NCI-H446 (cell line): ENCODE data around the gene OR52H1.

Experiments used
- DNase-seq, 2 experiments: peaks; one replicate each; lab custom pipeline; 2025; lab: John Stamatoyannopoulos, UW

OR52H1 gene

DNA sequence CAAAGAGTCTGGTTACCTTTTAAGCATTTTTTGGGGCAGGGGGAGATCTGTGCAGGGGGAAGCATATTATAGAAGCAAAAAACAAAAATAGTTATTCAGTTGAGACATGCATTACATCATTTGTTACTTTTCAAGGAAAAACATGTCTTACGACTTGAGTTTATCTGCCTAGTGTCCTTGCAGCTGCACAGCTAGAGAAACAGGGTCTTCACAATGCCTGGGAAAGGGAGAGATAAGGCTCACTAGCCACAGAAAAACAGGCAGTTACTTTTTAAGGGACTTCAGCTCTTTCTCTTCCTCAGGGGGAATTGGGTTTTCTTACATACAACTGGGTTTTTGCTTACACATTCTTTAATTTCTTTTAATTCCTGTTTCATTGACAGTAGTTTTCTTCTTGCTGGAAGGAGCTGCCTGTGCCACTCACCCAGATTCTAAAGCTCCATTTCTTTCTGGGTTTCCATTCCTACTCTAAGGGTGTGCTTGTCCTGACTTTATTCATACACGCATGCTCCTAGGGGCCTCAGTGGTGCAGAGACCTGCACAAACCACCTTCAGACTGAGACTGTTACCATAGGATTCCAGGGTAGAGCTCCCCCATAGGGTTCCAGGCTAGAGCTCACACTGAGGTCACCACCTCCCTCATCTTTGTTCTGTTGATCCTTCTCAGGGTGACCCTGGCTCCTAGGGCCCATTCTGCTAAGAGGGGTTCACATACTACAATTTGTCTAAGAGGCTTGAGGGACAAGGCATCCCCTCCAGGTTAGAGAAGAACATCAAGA is 17.1 kb downstream of the OR52H1 start:
- no peak for DNase-seq

DNA sequence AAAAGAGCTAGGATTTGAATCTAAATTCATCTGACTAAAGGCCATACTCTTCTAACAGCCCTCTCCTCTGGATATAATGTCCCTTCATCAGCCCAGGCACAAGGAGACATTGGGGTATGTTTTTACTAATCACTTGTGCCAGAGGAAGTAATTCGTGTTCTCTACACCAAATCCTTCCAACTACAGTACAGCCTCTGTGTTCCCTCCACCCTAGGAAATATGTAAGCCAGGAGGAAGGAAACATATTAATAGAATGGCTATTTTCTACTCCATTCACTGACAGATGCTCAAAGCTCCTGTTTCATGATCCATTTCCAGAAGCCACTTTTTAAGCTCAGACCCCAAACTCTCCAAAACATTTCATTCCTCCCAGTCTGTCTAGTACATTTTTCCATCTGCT is 19.8 kb downstream of the OR52H1 start:
- no peak for DNase-seq

DNA sequence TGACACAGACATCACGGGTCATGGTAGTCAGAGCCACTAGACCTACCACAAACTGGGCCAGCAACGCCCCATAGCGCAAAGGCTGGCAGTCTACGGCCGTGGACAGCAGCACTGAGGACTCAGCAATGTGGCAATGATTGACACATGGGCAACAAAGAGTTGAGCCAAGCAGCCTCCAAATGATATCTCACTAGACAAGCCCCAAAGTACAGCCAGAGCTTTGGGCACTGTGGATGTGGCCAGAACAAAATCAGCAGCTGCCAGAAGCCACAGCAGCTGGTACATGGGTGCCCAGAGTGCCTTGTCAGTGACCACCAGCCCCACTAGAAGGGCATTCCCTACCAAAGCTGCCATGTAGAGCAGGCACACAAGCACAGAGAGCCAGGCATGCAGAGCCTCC is 20.6 kb downstream of the OR52H1 start:
- DNase-seq, result no peak

DNA sequence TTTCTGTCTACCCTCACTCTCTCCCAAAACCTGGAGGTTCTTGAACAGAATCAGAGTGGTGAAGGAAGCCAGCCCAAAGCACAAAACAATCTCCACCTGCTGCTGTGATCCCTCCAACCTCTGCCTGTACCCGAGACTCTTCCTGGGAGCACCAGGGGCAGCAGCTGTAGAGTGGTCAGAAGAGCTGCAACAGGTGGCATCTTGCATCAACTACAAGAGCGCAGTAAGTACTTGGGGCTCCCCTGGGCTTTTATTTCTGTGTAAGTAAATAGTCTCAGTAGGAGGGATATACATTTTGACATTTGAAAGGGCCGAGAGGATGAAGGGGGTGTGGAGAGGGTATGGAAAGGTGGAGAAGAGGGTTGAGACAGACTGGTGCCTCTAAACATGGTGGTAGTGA is 23.6 kb downstream of the OR52H1 start:
- no peak for DNase-seq

DNA sequence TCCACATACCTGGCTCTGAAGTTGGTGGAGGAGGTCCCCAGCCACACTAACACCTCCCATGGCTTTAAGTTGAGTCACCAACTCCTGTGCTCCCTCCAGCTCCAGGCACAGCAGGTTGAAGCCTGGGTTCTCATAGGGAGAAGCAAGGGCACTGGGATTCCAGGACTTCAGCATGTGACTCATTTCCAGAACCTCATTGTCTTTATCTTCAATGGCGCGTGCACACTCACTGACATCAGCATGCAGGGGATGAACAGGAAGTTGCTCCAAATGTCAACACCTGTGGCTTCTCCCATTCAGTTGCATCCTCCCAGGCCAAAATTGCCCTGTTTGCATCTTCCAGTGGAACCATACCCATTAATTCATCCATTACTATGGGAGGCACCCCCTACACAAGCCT is 26.0 kb downstream of the OR52H1 start:
- DNase-seq, result no peak

DNA sequence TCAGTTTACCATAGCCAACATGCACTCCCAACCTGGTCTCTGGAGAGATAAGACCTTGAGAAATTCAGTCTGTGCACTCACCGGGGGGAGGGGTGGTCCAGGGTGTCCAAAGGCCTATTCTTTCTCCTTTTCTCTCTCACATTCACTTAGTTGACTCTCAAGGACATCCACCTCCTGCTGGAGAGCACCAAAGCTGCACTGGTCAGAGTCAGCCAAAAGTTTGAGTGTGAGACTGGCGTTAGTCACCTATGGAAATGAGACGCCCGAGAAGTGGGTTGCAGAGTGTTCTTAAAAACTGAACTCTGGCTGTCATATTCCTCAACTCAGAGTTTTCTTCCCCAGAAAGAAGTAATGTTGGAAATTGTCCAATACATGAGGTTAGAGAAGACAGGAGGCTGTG is 26.8 kb downstream of the OR52H1 start:
- DNase-seq, result no peak

DNA sequence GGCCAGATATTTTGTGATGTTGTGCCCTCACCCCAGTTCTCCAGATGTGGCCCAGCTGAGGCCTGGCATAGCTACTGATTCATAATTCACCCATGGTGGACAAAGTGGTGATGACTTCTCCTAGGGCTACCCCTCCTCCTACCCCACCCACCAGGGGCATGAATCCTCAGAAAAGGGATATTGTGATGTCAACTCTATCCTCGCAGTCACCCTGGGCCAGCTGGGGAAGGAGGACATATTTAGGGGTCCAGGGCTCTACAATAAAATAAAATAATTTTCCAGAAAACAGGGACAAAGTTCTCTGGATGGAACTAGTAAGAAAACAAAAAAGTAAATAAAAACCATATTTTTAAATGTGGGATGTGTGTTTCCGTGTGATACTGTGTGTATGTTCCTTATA is 31.7 kb downstream of the OR52H1 start, which contains the start of gene UBQLNL:
TSS of gene UBQLNL (minus strand) at position 101 of the 400 bp plus-strand sequence. CDS start 258 bp downstream, outside the sequence.
- no peak for DNase-seq

DNA sequence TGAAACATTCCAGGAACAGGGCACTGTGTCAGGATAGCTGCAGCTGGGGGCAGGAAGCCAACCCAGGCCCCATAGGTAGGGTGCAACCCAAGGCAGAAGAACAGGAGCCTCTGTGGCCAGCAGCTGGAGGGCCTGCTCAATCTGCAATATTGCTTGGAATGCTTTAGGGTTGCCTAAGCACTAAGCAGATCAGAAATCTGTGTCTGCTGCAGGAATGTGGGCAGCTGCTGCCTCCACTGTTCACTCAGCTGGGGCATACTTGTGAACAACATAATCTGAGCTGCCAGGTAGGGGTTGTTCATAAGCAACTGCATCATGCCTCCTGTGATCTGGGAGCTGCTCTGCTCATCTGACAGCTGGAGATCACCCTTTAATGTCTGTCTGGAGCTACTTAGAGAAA is 33.5 kb downstream of the OR52H1 start:
- DNase-seq, result no peak

DNA sequence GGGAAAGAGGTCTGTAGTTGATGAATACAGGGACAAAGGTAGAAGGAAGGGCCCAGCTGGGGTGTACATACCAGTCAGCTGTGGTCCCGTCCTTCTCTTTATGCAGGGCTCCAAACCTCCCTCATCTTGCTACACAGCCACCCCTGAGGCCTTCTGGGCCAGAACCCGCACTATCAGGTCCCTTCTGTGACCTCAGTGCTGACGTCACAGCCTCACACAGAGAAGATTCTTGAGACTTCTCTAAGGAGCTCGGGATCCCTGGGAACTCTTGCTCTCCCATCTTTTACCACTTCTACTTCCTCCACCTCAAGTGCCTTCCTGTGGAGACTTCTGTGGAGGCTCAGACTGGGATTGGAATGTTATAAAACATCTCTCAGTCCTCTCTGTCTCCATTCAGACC is 38.5 kb downstream of the OR52H1 start, which contains the start of gene UBQLN3:
TSS of gene UBQLN3 (minus strand) at position 155 of the 400 bp plus-strand sequence. CDS start 399 bp downstream, outside the sequence.
- DNase-seq, result no peak

DNA sequence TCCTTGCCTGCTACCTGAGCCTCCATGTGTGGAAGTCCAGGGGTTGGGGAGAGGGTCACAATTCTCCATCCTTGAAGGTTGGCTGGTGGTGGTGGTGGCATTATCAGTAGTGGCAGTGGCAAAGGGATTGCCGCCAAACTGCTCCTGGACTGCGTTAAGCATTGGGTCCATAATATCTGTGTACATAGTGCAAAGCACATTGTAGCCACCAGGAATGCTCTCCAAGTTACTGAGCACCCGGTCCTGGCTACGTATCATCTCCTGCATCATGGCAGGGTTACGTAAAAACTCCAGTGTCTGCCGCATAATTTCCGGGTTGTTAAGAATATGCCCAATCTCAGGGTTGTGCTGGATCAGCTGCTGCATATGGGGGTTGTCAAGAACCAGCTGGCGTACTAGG is 39.7 kb downstream of the OR52H1 start:
- no peak for DNase-seq

DNA sequence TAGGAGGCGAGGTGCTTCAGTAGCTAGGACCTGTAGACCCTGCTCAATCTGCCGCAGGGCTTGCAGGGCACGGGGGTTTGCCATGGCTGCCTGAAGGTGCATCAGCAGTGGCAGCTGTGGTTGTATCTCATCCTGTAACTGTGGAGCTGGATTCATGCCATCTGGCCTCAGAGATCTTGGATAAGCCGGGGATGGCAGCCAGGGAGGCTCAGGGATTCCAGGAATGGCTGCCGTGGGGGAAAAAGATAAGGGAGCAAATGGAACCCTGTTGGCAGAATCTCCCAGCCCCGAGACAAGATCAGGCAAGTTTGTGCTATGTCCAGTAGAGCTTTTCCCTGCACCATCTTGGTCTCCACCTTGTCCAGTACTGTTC is 40.4 kb downstream of the OR52H1 start:
- no peak for DNase-seq

DNA sequence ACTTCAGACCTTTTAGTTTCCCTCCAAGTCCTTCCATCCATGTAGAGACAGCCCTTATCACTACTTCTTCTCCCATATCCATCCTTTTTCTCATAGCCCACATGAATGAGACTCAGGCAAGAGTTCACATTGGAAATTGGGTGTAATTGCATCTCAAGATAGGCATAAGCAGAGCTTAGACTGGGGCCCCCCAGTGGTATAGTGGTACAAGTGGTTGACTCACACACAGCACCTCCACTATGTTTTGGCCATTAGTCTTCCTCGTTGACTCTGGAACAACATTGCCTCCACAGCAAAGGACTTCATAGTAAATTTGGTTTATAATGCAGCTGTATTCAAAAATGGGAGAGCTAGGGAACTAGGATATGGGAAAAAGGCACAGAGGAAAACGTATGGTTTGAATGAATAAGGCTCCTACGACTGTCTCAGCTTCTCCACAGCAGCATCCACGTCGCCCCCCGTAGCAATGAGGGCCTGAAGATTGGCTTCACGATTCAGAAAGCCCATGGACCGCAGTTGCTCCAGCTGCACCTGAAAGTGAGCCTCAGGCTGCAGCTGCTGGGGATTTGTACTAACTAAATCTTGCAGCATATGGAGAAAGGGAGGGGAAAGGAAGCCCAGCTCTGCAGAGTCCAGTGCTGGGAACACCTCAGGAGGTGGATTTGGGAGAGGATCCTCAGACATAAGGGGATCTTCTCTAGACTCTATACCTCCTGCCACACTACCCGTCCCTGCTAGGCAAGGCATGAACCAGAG is 41.0 kb downstream of the OR52H1 start:
- DNase-seq, result no peak

DNA sequence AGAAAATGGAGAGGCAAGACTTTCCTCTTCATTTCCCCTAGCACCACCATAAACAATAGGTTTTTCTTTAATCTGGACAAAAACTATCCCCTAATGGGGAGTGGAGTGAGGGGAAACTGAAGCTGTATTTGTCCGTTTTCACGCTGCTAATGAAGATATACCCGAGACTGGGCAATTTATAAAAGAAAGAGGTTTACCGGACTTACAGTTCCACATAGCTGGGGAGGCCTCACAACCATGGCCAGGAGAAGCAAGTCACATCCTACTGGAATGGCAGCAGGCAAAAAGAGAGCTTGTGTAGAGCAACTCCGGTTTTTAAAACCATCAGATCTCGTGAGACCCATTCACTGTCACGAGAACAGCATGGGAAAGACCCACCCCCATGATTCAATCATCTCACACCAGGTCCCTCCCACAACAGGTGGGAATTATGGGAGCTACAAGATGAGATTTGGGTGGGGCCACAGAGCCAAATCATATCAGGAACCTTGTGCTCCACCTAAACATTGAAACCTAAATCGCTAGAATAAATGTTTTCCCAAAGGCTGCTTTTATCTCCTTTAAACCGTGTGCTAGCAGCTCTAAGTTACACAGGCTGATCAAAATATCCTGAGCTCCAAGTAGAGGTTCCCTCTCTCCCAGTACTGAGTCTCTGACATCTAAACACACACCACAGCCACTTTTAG is 42.8 kb downstream of the OR52H1 start:
- no peak for DNase-seq

DNA sequence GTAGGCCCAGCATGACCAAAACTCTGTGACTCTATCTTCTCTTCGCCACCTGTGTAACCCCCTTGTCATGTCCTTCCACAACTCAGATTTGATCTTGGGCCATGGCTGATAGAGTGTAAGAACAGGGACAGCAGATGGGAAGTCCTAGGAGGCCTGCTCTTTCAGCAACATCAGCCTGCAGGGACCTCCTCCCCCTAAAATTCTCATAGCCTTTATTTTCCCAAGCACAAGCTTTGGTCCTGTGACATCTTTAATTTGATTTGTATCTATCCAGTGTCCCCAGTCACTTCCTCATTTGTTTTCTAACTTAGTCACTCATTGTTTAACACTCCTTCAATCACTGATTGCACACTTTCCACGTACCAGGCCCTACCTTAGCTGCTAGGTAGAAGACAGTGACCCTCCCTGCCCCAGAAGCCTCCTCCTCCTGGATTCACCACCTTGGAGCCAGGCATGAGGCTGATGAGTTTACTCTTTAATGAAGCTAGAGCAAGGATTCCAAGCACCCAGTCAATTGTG is 43.9 kb downstream of the OR52H1 start:
- DNase-seq, result no peak

DNA sequence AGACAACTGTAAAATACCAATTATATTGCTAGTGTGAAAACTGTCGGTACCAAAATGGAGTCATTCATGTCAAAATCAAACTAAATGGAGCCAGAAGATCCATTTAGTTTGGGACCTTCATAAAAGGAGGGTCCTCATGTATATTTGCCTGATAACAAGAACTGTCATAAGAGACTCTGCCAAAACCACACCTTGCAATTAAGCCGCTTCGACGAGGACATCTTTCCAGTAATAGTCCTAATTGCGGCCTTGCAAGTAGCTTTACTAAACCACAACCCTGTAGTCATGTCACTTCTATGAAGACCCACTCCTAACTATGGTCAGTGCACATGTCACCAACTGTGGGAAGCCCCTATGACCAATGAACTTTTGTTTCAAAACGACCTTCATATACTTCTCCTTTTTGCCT is 47.9 kb downstream of the OR52H1 start:
- no peak for DNase-seq

DNA sequence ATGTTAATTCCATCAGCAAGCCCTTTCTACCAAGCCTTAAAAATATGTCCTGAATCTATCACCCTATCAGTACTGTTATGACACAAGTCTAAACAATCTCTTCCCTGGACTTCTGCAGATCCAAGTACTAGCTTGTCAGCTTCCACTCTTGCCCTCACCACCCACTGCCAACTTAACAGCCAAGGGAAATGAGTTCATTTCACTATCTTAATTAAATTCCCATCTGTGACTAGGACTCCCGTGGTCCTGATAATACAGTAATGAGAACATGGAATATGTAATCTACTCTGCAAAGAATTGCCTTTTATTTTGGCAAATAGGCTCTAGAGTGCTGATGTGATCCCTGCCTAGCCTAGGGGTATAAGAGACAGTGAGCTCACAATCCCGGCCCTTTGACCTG is 48.7 kb downstream of the OR52H1 start:
- no peak for DNase-seq
